H9 (cell line): ENCODE results near the gene SPATA17. TPM values are rescaled to one million over a fixed set of nuclear protein-coding genes. Genes with fewer than 3 reads are reported as not detected.

Experiments used
- DNase-seq: peaks from one replicate; pipeline ENCODE4 v3.0.0-alpha.2; 2017
- H2AFZ ChIP-seq: one replicate; pipeline ENCODE4 v1.6.1; 2013; ENCODE audit warnings: mild to moderate bottlenecking, low read length, control low read depth, moderate library complexity
- H2AK5ac ChIP-seq: 2 replicates; pipeline ENCODE4 v1.6.1; 2013; ENCODE audit warnings: low read length, control low read depth, mixed read lengths; ENCODE audit not compliant: insufficient read length
- H2BK120ac ChIP-seq: one replicate; pipeline ENCODE4 v1.6.1; 2013; ENCODE audit warnings: low read depth, mild to moderate bottlenecking, low read length, control low read depth, inconsistent platforms; ENCODE audit not compliant: poor library complexity, severe bottlenecking
- H2BK12ac ChIP-seq: 2 replicates; pipeline ENCODE4 v1.6.1; 2013; ENCODE audit warnings: low read length, control low read depth, mixed read lengths, low read depth; ENCODE audit not compliant: insufficient read length
- H2BK15ac ChIP-seq: 2 replicates; pipeline ENCODE4 v1.6.1; 2013; ENCODE audit warnings: low read depth, low read length, control low read depth
- H2BK20ac ChIP-seq: one replicate; pipeline ENCODE4 v1.6.1; 2013; ENCODE audit warnings: low read depth, mild to moderate bottlenecking, low read length, control low read depth, inconsistent platforms; ENCODE audit not compliant: poor library complexity, severe bottlenecking
- H2BK5ac ChIP-seq: 2 replicates; pipeline ENCODE4 v1.6.1; 2013; ENCODE audit warnings: low read length, control low read depth, mixed read lengths; ENCODE audit not compliant: insufficient read length
- H3K14ac ChIP-seq: 2 replicates; pipeline ENCODE4 v1.6.1; 2013; ENCODE audit warnings: low read length, control low read depth; ENCODE audit not compliant: insufficient read depth
- H3K18ac ChIP-seq: 2 replicates; pipeline ENCODE4 v1.6.1; 2013; ENCODE audit warnings: low read depth, mild to moderate bottlenecking, mixed read lengths, low read length, control low read depth; ENCODE audit not compliant: insufficient read length
- H3K23ac ChIP-seq: 2 replicates; pipeline ENCODE4 v1.6.1; 2013; ENCODE audit warnings: low read length, control low read depth, mixed read lengths, low read depth; ENCODE audit not compliant: insufficient read length
- H3K23me2 ChIP-seq: 2 replicates; pipeline ENCODE4 v1.6.1; 2013; ENCODE audit warnings: low read depth, mild to moderate bottlenecking, mixed read lengths, low read length, control low read depth; ENCODE audit not compliant: insufficient read length, poor library complexity, severe bottlenecking
- H3K27ac ChIP-seq: 2 replicates; pipeline ENCODE4 v1.5.1; 2013; ENCODE audit warnings: low read length, control low read depth, mixed read lengths, low read depth; ENCODE audit not compliant: insufficient read length
- H3K27me3 ChIP-seq: 2 replicates; pipeline ENCODE4 v1.6.1; 2013; ENCODE audit warnings: low read length, control low read depth, inconsistent platforms; ENCODE audit not compliant: insufficient read depth
- H3K4ac ChIP-seq: 2 replicates; pipeline ENCODE4 v1.6.1; 2013; ENCODE audit warnings: low read depth, mild to moderate bottlenecking, control low read depth, inconsistent platforms, low read length, moderate library complexity
- H3K4me1 ChIP-seq: 2 replicates; pipeline ENCODE4 v1.6.1; 2013; ENCODE audit warnings: low read length, control low read depth, inconsistent platforms; ENCODE audit not compliant: insufficient read depth
- H3K4me2 ChIP-seq: 2 replicates; pipeline ENCODE4 v1.6.1; 2013; ENCODE audit warnings: low read length, control low read depth, mixed read lengths; ENCODE audit not compliant: insufficient read length, insufficient read depth
- H3K56ac ChIP-seq: 2 replicates; pipeline ENCODE4 v1.6.1; 2013; ENCODE audit warnings: low read depth, mild to moderate bottlenecking, mixed read lengths, low read length, control low read depth; ENCODE audit not compliant: insufficient read length
- H3K79me1 ChIP-seq: 2 replicates; pipeline ENCODE4 v1.6.1; 2013; ENCODE audit warnings: low read depth, mild to moderate bottlenecking, moderate library complexity, low read length, control low read depth, inconsistent platforms; ENCODE audit not compliant: insufficient read depth, poor library complexity, severe bottlenecking
- H3K79me2 ChIP-seq: 2 replicates; pipeline ENCODE4 v1.6.1; 2013; ENCODE audit warnings: low read length, control low read depth, inconsistent platforms; ENCODE audit not compliant: insufficient read depth
- H3K9ac ChIP-seq: 2 replicates; pipeline ENCODE4 v1.6.1; 2013; ENCODE audit warnings: low read length, control low read depth, mixed read lengths; ENCODE audit not compliant: insufficient read length; ENCODE audit errors: extremely low read depth
- H3K9me3 ChIP-seq: one replicate; pipeline ENCODE4 v1.6.1; 2013; ENCODE audit warnings: low read depth, low read length, inconsistent platforms; ENCODE audit not compliant: control insufficient read depth
- H3T11ph ChIP-seq: one replicate; pipeline ENCODE4 v1.6.1; 2013; ENCODE audit warnings: mild to moderate bottlenecking, low read length, control low read depth, inconsistent platforms
- H4K20me1 ChIP-seq: one replicate; pipeline ENCODE4 v1.6.1; 2013; ENCODE audit not compliant: control insufficient read depth, insufficient read length, insufficient read depth
- H4K5ac ChIP-seq: 2 replicates; pipeline ENCODE4 v1.6.1; 2013; ENCODE audit warnings: low read depth, mild to moderate bottlenecking, mixed read lengths, low read length, control low read depth; ENCODE audit not compliant: insufficient read length
- H4K8ac ChIP-seq: replicated peaks from 2 replicates; pipeline ENCODE4 v1.6.1; 2013; ENCODE audit warnings: low read length, control low read depth, mixed read lengths, low read depth; ENCODE audit not compliant: insufficient read length
- H4K91ac ChIP-seq: 2 replicates; pipeline ENCODE4 v1.6.1; 2013; ENCODE audit warnings: low read depth, mild to moderate bottlenecking, moderate library complexity, mixed read lengths, low read length, control low read depth; ENCODE audit not compliant: insufficient read length
- H3K27ac Mint-ChIP-seq, 3 experiments: 2 replicates in 2 of 3; 3 replicates in 1 of 3; pipeline ENCODE4 v1.8.0; 2020 to 2021; ENCODE audit warnings: mixed read lengths in 3 of 3, mild to moderate bottlenecking in 1 of 3, moderate library complexity in 1 of 3
- H3K27me3 Mint-ChIP-seq: 2 replicates; pipeline ENCODE4 v1.8.0; 2021; ENCODE audit warnings: low read depth, mild to moderate bottlenecking, moderate library complexity, mixed read lengths
- H3K36me3 Mint-ChIP-seq, 3 experiments: 2 replicates in 2 of 3; 3 replicates in 1 of 3; pipeline ENCODE4 v1.8.0; 2020 to 2021; ENCODE audit warnings: low read depth in 3 of 3, mixed read lengths in 3 of 3; ENCODE audit not compliant: insufficient read depth in 1 of 3
- H3K4me1 Mint-ChIP-seq, 2 experiments: 2 replicates each; pipeline ENCODE4 v1.8.0; 2020; ENCODE audit warnings: mixed read lengths in 2 of 2
- H3K4me3 Mint-ChIP-seq, 2 experiments: 2 replicates in 1 of 2; 3 replicates in 1 of 2; pipeline ENCODE4 v1.8.0; 2020 to 2021; ENCODE audit warnings: mild to moderate bottlenecking in 2 of 2, mixed read lengths in 2 of 2, moderate library complexity in 1 of 2
- H3K9me3 Mint-ChIP-seq, 2 experiments: 2 replicates in 1 of 2; 3 replicates in 1 of 2; pipeline ENCODE4 v1.8.0; 2020; ENCODE audit warnings: mild to moderate bottlenecking in 2 of 2, mixed read lengths in 2 of 2, moderate library complexity in 1 of 2
- CTCF ChIP-seq: fragments of 200-600 bp; sonication (generic); conservative IDR thresholded peaks from 3 replicates; pipeline ENCODE4 v1.8.0; 2021; ENCODE audit warnings: antibody characterized with exemption, mild to moderate bottlenecking
- WGBS: extraction: QIAGEN DNeasy Blood & Tissue Kit; methylation state at CpG from one replicate; pipeline ENCODE4 v1.1.7; 2013; ENCODE audit warnings: missing lambda C conversion rate, low lambda C conversion rate, mixed read lengths; ENCODE audit not compliant: insufficient read length; ENCODE audit errors: extremely low coverage; 5-methylcytosine and 5-hydroxymethylcytosine counted together
- total RNA-seq: library from RNA; stranded (reverse); gene quantifications from 2 replicates; pipeline ENCODE4 v1.2.1, GENCODE V29; 2021

The SPATA17 gene
- total RNA-seq, 1 experiment from 2014 or later, result 0.44 TPM

- whole genome bisulfite sequencing, result no CpG with 5 or more reads among the region's 4 CpGs
- H4K8ac ChIP-seq, result no peak overlapping the region
- no peak for DNase-seq
Measured at GRCh38 chr1:217620814-217621213, 10.3 kb upstream of the SPATA17 start.

More at GRCh38 chr1:217620814-217621213, 10.3 kb upstream of the SPATA17 start:
- peaks cover 17% of the 10 kb centered on the region in 2 experiments for H3K4me1 Mint-ChIP-seq
- no peak overlapping the region for H3K27ac ChIP-seq
- H4K20me1 ChIP-seq, result no peaks in the 10 kb centered on the region
- H3K23me2 ChIP-seq, result no peaks in the 10 kb centered on the region
- H3K23ac ChIP-seq, result no peak overlapping the region
- H3K56ac ChIP-seq, result no peak overlapping the region
- H3K27me3 Mint-ChIP-seq, result no peaks in the 10 kb centered on the region
- peak overlapping the region in 1 of 3 experiments; percentile 12; a peak in 1 of 7 replicates for H3K27ac Mint-ChIP-seq
- peaks cover 7 to 13% (median 12%) of the 10 kb centered on the region in 3 experiments; a peak in 5 of 7 replicates for H3K36me3 Mint-ChIP-seq
- H3K14ac ChIP-seq, result no peak overlapping the region
- peaks cover 2% of the 10 kb centered on the region for H3K79me1 ChIP-seq
- H2BK5ac ChIP-seq, result no peak overlapping the region
- no peak overlapping the region for H2BK20ac ChIP-seq
- no peak overlapping the region for H2BK12ac ChIP-seq
- no peaks in the 10 kb centered on the region for H3K9me3 ChIP-seq
- H3K4me2 ChIP-seq, result no peak overlapping the region
- H4K5ac ChIP-seq, result no peak overlapping the region
- no peak overlapping the region for H2AFZ ChIP-seq
- no peak overlapping the region for H3K18ac ChIP-seq
- no peaks in the 10 kb centered on the region for H3K27me3 ChIP-seq
- no peak for TF ChIP-seq CTCF
- no peak overlapping the region for H2BK15ac ChIP-seq
- H3K4ac ChIP-seq, result no peak overlapping the region
- no peak overlapping the region for H4K91ac ChIP-seq
- H2AK5ac ChIP-seq, result no peak overlapping the region
- H3K4me1 ChIP-seq, result no peaks in the 10 kb centered on the region
- H2BK120ac ChIP-seq, result no peak overlapping the region
- no peak overlapping the region for H3K9ac ChIP-seq
- H3T11ph ChIP-seq, result no peak overlapping the region
- no peaks in the 10 kb centered on the region for H3K9me3 Mint-ChIP-seq
- no peak overlapping the region for H3K4me3 Mint-ChIP-seq
- H3K79me2 ChIP-seq, result no peaks in the 10 kb centered on the region
